Measurements from ENCODE around the gene TP53I11. TPM values are rescaled to one million over a fixed set of nuclear protein-coding genes. Genes with fewer than 3 reads are reported as not detected.

The TP53I11 gene
- total and polyA plus RNA-seq, 2 experiments from 2014 or later: 112 to 155 TPM

- Histone ChIP-seq H3K27ac (no peak overlapping the region), H3K9me3 (ENCODE audit: low read depth) (no peaks in the 10 kb centered on the region)
Measured at GRCh38 chr11:44901120-44901633, 49.5 kb downstream of the TP53I11 start.

GRCh38 chr11:44899959-44900358, 50.7 kb downstream of the TP53I11 start:
- no peak overlapping the region for H3K27ac ChIP-seq
- no peaks in the 10 kb centered on the region for H3K9me3 ChIP-seq (ENCODE audit: low read depth)
- no peak for TF ChIP-seq CTCF (IDR thresholded peaks at IDR 0.05; ENCODE audit: low read depth, low read length)
- DNase-seq (ENCODE audit: low read depth in 1 of 2, low spot score in 1 of 2): peak; percentile 41 to 73
- no peaks in the 10 kb centered on the region for H3K36me3 ChIP-seq
- no peaks in the 10 kb centered on the region for H3K4me1 ChIP-seq (ENCODE audit: low read depth)
- no peak overlapping the region for H3K4me3 ChIP-seq
- no peaks in the 10 kb centered on the region for H3K27me3 ChIP-seq

More at GRCh38 chr11:44901120-44901633, 49.5 kb downstream of the TP53I11 start:
- no peaks in the 10 kb centered on the region for H3K27me3 ChIP-seq
- H3K36me3 ChIP-seq: no peaks in the 10 kb centered on the region
- TF ChIP-seq CTCF (IDR thresholded peaks at IDR 0.05; ENCODE audit: low read depth, low read length): no peak
- no peak for DNase-seq (ENCODE audit: low read depth in 1 of 2, low spot score in 1 of 2)
- H3K4me1 ChIP-seq (ENCODE audit: low read depth): no peaks in the 10 kb centered on the region
- no peak overlapping the region for H3K4me3 ChIP-seq

GRCh38 chr11:44893846-44894617, 56.7 kb downstream of the TP53I11 start:
- no peak overlapping the region for H3K4me3 ChIP-seq
- no peak overlapping the region for H3K27ac ChIP-seq
- TF ChIP-seq CTCF (IDR thresholded peaks at IDR 0.05; ENCODE audit: low read depth, low read length): peak; percentile 93
- H3K4me1 ChIP-seq (ENCODE audit: low read depth): no peaks in the 10 kb centered on the region
- no peaks in the 10 kb centered on the region for H3K36me3 ChIP-seq
- DNase-seq (ENCODE audit: low read depth in 1 of 2, low spot score in 1 of 2): peak; percentile 80 to 89
- no peaks in the 10 kb centered on the region for H3K27me3 ChIP-seq
- H3K9me3 ChIP-seq (ENCODE audit: low read depth): no peaks in the 10 kb centered on the region

- Histone ChIP-seq H3K4me3 (no peak overlapping the region), H3K9me3 (ENCODE audit: low read depth) (no peaks in the 10 kb centered on the region), H3K36me3 (no peaks in the 10 kb centered on the region), H3K27ac (peak overlapping the region; percentile 8), H3K27me3 (no peaks in the 10 kb centered on the region), H3K4me1 (ENCODE audit: low read depth) (no peaks in the 10 kb centered on the region)
- DNase-seq (ENCODE audit: low read depth in 1 of 2, low spot score in 1 of 2): no peak
- TF ChIP-seq CTCF (IDR thresholded peaks at IDR 0.05; ENCODE audit: low read depth, low read length): no peak
Measured at GRCh38 chr11:44893308-44893822, 57.3 kb downstream of the TP53I11 start.

GRCh38 chr11:44892843-44893242, 57.8 kb downstream of the TP53I11 start:
- Histone ChIP-seq H3K36me3 (no peaks in the 10 kb centered on the region), H3K4me3 (no peak overlapping the region), H3K27ac (no peak overlapping the region), H3K4me1 (ENCODE audit: low read depth) (no peaks in the 10 kb centered on the region), H3K27me3 (no peaks in the 10 kb centered on the region), H3K9me3 (ENCODE audit: low read depth) (no peaks in the 10 kb centered on the region)
- no peak for TF ChIP-seq CTCF (IDR thresholded peaks at IDR 0.05; ENCODE audit: low read depth, low read length)
- no peak for DNase-seq (ENCODE audit: low read depth in 1 of 2, low spot score in 1 of 2)
